HG03196 (cell line): ENCODE results near the gene ASTN2.
"Not testable (repeated sequence)": the region's sequence is repeated elsewhere in the genome, so short reads cannot be mapped to it uniquely, and the experiment has no call there.

ENCODE experiments used
- ATAC-seq: cut with Tn5 transposase; IDR thresholded peaks from one replicate; pipeline ENCODE4 v1.9.1; 2021; ENCODE audit not compliant: unreplicated experiment

Gene ASTN2

GRCh38 chr9:117088140-117088539 lies 326.7 kb downstream of the ASTN2 start:
- no peak for ATAC-seq

GRCh38 chr9:117084221-117084620 lies 330.6 kb downstream of the ASTN2 start:
- no peak for ATAC-seq

GRCh38 chr9:117083559-117083958 lies 331.3 kb downstream of the ASTN2 start:
- no peak for ATAC-seq

GRCh38 chr9:117081641-117082317 lies 333.1 kb downstream of the ASTN2 start:
- no peak for ATAC-seq

GRCh38 chr9:117080765-117081390 lies 334.0 kb downstream of the ASTN2 start:
- ATAC-seq: no peak

GRCh38 chr9:117076571-117077290 lies 338.1 kb downstream of the ASTN2 start:
- ATAC-seq: no peak

GRCh38 chr9:117075636-117076035 lies 339.2 kb downstream of the ASTN2 start:
- no peak for ATAC-seq

- ATAC-seq: no peak
Observed at GRCh38 chr9:117074784-117075520, 339.9 kb downstream of the ASTN2 start.

- no peak for ATAC-seq
Observed at GRCh38 chr9:117074342-117074662, 340.6 kb downstream of the ASTN2 start.

GRCh38 chr9:117073539-117074341 lies 341.1 kb downstream of the ASTN2 start:
- no peak for ATAC-seq

- ATAC-seq: no peak
Observed at GRCh38 chr9:117073071-117073470, 341.8 kb downstream of the ASTN2 start.

- no peak for ATAC-seq
Observed at GRCh38 chr9:117072216-117072615, 342.6 kb downstream of the ASTN2 start.

GRCh38 chr9:117071673-117072207 lies 343.1 kb downstream of the ASTN2 start:
- ATAC-seq: not testable (repeated sequence)

- ATAC-seq: no peak
Observed at GRCh38 chr9:117063721-117064471, 351.0 kb downstream of the ASTN2 start.

- no peak for ATAC-seq
Observed at GRCh38 chr9:117060963-117061362, 353.9 kb downstream of the ASTN2 start.

GRCh38 chr9:117050007-117050406 lies 364.9 kb downstream of the ASTN2 start:
- no peak for ATAC-seq

- no peak for ATAC-seq
Observed at GRCh38 chr9:117046666-117047327, 368.1 kb downstream of the ASTN2 start.

- ATAC-seq: no peak
Observed at GRCh38 chr9:117044241-117044640, 370.6 kb downstream of the ASTN2 start.

GRCh38 chr9:117043159-117043558 lies 371.7 kb downstream of the ASTN2 start:
- no peak for ATAC-seq
